Fibroblast of pulmonary artery (primary cell): ENCODE data around the gene GPX2.

Experiments used
- DNase-seq: peaks from one replicate; pipeline ENCODE4 v3.0.0-alpha.2; 2010; ENCODE audit warnings: low read depth
- H3K4me3 ChIP-seq: replicated peaks from 2 replicates; pipeline ENCODE4 v1.5.1; 2011; ENCODE audit warnings: low read depth, mild to moderate bottlenecking, control low read depth, low read length, moderate library complexity
- TF ChIP-seq, protein P1 (sequence below): IDR thresholded peaks from 2 replicates; pipeline ENCODE4 v1.5.1; 2011; ENCODE audit warnings: mild to moderate bottlenecking, control low read depth, low read length, inconsistent platforms; ENCODE audit errors: missing control alignments

Gene GPX2

DNA sequence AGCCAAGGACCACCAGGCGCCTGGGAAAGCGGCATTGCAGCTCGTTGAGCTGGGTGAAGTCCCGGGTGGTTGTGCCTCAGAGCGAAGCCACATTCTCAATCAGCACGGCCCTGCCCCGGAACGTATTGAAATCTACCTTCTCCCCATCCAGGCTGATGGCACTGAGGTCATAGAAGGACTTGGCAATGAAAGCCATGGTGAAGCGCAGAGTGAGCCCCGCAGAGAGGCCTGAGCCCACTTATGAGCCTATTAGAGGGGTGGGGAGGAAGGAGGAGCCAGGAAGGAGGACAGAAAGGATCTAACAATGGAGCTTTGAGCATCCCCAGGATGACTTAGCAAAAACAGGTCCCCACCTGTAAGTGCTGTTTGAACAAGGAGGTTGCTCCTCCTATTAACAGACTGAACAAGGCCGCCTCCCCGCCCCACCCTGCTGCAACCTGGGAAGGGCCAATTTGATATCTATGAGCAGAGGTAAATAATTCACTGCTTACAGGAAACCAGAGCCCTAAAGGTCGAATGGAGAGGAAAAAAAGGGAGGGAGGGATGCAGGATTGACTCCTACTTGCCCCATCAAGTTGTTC lies at the start of gene GPX2:
TSS of gene GPX2 (minus strand) at position 215 of the 581 bp plus-strand sequence. CDS start at position 196, 19 bp downstream.
- no peak for DNase-seq
- H3K4me3 ChIP-seq, result no peak within 1 kb of the TSS
- TF ChIP-seq, protein P1, sequence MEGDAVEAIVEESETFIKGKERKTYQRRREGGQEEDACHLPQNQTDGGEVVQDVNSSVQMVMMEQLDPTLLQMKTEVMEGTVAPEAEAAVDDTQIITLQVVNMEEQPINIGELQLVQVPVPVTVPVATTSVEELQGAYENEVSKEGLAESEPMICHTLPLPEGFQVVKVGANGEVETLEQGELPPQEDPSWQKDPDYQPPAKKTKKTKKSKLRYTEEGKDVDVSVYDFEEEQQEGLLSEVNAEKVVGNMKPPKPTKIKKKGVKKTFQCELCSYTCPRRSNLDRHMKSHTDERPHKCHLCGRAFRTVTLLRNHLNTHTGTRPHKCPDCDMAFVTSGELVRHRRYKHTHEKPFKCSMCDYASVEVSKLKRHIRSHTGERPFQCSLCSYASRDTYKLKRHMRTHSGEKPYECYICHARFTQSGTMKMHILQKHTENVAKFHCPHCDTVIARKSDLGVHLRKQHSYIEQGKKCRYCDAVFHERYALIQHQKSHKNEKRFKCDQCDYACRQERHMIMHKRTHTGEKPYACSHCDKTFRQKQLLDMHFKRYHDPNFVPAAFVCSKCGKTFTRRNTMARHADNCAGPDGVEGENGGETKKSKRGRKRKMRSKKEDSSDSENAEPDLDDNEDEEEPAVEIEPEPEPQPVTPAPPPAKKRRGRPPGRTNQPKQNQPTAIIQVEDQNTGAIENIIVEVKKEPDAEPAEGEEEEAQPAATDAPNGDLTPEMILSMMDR, result no peak

DNA sequence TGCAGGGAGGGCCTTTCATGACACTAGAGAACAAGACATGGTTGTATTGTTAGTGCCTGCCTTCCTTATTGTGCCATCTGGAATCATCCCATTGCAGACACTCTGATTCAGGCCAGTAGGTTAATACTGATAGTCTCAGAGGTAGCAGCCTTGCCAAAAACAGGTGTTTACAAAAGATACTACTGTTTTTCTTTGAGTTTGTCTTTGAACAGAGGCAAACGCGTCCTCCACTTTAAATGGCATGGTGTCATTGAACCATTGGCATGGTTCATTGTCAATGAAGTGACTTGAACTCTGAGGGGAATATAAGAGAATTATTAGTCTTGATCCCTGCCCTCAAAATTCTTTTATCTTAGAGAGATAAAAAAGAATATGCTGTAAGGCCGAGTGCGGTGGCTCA lies 48.4 kb upstream of the GPX2 start:
- TF ChIP-seq, protein P1, result no peak
- no peak for DNase-seq
- no peak overlapping the region for H3K4me3 ChIP-seq

DNA sequence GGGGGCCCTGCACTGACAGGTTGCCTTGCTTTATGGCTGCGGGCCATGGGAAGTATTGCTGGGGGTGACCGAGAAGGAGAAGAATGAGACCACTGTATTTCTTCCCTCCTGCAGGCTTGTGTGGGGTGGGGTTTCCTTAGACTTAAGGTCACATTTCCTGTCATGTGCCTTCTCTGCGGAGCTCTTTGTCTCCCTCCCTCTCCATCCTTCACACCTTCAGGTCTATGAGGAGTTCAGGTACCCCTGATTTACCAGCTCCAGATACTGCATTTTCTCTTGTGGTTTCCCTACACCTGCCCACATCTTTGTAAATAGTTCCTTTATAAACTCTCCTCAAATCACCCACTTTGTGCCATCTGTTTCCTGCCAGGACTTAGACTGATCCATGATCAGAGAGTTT lies 47.8 kb upstream of the GPX2 start:
- TF ChIP-seq, protein P1, result no peak
- no peak for DNase-seq
- no peak overlapping the region for H3K4me3 ChIP-seq

DNA sequence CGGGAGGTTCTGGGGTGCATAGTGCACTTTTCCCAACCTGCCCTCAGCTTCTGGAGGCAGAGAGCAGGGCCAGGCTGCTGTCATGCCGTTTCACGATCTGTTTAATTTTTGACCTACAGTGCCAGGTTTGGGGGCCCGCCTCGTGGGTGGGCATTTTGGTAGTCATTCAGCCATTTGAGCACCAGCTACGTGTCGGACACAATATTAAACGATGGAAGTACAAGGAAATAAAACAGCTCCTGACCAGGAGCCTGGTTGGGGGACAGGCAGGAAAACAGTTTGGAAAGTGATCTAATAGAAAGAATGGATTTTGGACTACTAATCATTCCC lies 44.9 kb upstream of the GPX2 start:
- TF ChIP-seq, protein P1, result no peak
- DNase-seq, result no peak
- peak overlapping the region; percentile 92 for H3K4me3 ChIP-seq

DNA sequence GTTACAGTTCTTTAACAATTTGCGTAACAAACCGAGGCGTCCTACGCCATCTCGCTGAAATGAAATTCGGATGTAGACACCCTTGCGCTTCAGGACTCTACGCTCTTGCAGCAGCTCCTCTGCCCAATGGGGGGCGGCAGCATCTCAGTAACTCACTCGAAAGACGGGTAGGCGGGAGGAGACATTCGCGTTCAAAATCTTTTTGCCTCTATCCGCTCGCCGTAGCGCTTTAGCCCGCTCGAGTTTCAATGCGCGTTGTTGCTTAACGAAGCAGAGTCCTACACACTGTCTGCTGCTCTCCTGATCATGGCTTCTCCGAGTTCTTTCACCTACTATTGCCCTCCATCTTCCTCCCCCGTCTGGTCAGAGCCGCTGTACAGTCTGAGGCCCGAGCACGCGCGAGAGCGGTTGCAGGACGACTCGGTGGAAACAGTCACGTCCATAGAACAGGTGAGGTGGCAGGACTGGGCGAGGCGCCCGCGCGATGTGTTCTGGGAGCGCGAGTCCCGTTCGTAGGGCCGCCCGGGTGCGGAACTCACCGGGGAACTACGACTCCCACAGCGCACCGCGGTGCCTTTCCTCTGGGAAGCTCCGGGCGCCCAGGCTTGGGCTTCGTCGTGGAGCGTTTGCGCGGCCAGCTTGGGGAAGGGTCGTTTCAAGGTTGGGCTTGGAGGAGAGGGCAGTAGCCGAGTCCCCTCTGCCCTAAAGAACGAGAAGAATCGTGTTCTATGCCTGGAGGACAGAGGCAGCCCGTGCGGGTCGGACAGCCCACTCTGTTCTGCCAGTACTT lies 44.3 kb upstream of the GPX2 start, which contains the start of gene FNTB:
TSS of gene FNTB (plus strand) at position 248 of the 790 bp plus-strand sequence. CDS start at position 307, 59 bp downstream.
- DNase-seq, result peak; percentile 98
- peak within 1 kb of the TSS; percentile 92 for H3K4me3 ChIP-seq
- TF ChIP-seq, protein P1, result peak; percentile 86

DNA sequence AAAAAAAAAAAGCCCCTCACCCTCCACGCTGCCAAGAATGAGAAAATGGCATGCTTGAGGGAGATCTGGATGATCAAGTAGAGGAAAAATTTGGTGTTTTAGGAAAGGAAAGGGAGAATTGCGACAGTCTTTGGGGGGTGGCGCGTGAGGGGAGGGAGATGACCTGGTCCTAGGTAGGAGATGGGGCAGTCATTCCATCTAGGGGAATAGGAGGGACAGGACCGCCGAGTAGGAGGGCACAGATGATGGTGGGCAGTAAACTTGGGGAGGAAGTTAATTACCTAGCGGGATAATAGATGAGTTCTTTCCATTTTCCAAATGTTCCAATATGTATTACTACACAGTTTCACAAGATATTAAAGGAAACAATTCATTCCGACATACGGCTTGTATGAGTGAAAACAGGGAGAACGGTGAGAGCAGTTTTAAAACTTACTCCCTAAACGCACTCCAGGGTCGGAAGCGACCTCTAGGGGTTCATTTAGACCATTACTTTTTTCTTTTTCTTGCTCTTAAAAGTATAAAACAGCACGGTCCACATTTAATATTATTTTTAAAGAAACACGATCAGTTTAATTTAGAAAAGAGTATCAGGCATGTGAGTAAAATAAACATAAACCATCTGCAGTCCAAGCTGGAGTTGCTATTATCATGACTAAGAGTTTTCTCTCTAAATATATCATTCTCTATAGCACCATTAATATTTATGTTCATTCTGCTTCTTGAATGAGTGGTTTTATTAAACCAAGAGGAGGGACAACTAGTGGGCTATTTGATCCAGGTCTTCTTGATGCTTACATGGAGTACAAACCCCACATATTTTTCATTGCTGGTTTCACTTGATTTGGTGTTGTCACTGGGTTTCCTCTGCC lies 41.1 kb upstream of the GPX2 start:
- TF ChIP-seq, protein P1, result peak; percentile 70
- H3K4me3 ChIP-seq, result peak overlapping the region; percentile 31
- DNase-seq, result peak; percentile 78
